CD4-positive, alpha-beta T cell treated with Interleukin-12 subunit alpha and Interleukin-12 subunit beta, for 1 hour (primary cell): ENCODE measurements around the gene PDE6A.

Source experiments
- DNase-seq: peaks from one replicate; pipeline ENCODE4 v3.0.0-alpha.2; 2020

PDE6A gene

GRCh38 chr5:149924486-149924885 lies 20.1 kb downstream of the PDE6A start:
- DNase-seq = no peak

GRCh38 chr5:149922950-149923349 lies 21.6 kb downstream of the PDE6A start:
- no peak for DNase-seq

- DNase-seq = no peak
These were observed 23.0 kb downstream of the PDE6A start for GRCh38 chr5:149921597-149921996.

GRCh38 chr5:149917073-149917676 lies 27.4 kb downstream of the PDE6A start:
- DNase-seq = no peak

- DNase-seq = no peak
These were observed 28.1 kb downstream of the PDE6A start for GRCh38 chr5:149916334-149917072.

GRCh38 chr5:149915392-149916260 lies 29.0 kb downstream of the PDE6A start:
- DNase-seq = no peak

- DNase-seq = no peak
These were observed 30.9 kb downstream of the PDE6A start for GRCh38 chr5:149913436-149914419.

- DNase-seq = no peak
These were observed 32.2 kb downstream of the PDE6A start for GRCh38 chr5:149912226-149912871.

- no peak for DNase-seq
These were observed 33.6 kb downstream of the PDE6A start for GRCh38 chr5:149911031-149911430.

GRCh38 chr5:149907828-149908227 lies 36.8 kb downstream of the PDE6A start:
- DNase-seq = no peak

- DNase-seq = no peak
These were observed 39.6 kb downstream of the PDE6A start for GRCh38 chr5:149904977-149905376.

GRCh38 chr5:149904293-149904886 lies 40.2 kb downstream of the PDE6A start:
- DNase-seq = no peak

GRCh38 chr5:149903404-149903803 lies 41.2 kb downstream of the PDE6A start:
- DNase-seq = no peak

GRCh38 chr5:149902177-149902576 lies 42.4 kb downstream of the PDE6A start:
- DNase-seq = no peak

- no peak for DNase-seq
These were observed 43.1 kb downstream of the PDE6A start for GRCh38 chr5:149901511-149901910.

- DNase-seq = no peak
These were observed 44.2 kb downstream of the PDE6A start for GRCh38 chr5:149900390-149900789.

- no peak for DNase-seq
These were observed 45.8 kb downstream of the PDE6A start for GRCh38 chr5:149898811-149899210.

- DNase-seq = no peak
These were observed 48.9 kb downstream of the PDE6A start for GRCh38 chr5:149895416-149896345.

GRCh38 chr5:149894237-149894636 lies 50.4 kb downstream of the PDE6A start:
- DNase-seq = no peak

GRCh38 chr5:149893403-149893931 lies 51.1 kb downstream of the PDE6A start:
- no peak for DNase-seq
